Liver (tissue), 3 donors: ENCODE data around the gene PSMD12.

ENCODE experiments used
- ATF3 ChIP-seq: IDR thresholded peaks from 2 replicates; pipeline ENCODE4 v1.6.1; 2016; ENCODE audit warnings: antibody characterized with exemption
- EGR1 ChIP-seq, 2 donors: IDR thresholded peaks; 2 replicates each; pipeline ENCODE4 v1.6.1; 2016 to 2018; ENCODE audit warnings: antibody characterized with exemption in 2 of 2, low read depth in 2 of 2
- HNF4A ChIP-seq, 2 donors: conservative IDR thresholded peaks; 2 replicates each; pipeline ENCODE4 v1.6.1; 2016; ENCODE audit warnings: antibody characterized with exemption in 2 of 2, mild to moderate bottlenecking in 2 of 2
- TF ChIP-seq, protein P1 (sequence below): fragments of 150-350 bp; IDR thresholded peaks from 2 replicates; pipeline ENCODE4 v1.5.1; 2017; ENCODE audit warnings: improper control_type of control experiment, low read depth, low read length; ENCODE audit not compliant: missing input control
- TF ChIP-seq, protein P2 (sequence below): IDR thresholded peaks from 2 replicates; pipeline ENCODE4 v1.6.1; 2016; ENCODE audit warnings: antibody characterized with exemption, mild to moderate bottlenecking
- TF ChIP-seq, protein P3 (sequence below): IDR thresholded peaks from 2 replicates; pipeline ENCODE4 v1.6.1; 2016; ENCODE audit warnings: antibody characterized with exemption
- donor health status: healthy.
- donor health status: healthy.

DNA sequence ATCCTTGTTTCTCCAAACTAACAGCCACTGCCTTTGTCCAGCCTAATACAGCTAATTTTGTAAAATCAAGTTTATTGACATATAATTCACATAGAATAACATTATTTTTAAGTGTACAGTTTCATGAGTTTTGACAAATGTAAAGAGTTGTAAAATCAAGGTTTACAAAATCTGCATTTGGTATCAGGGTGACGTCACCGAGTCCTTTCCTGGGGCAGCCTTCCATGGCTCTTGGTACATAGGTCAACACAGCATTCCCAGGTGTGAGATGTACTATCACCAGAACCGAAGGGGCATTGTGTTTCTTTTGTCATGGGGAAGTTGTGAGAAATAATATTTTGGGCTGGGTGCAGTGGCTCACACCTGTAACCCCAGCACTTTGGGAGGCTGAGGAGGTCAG is 42.9 kb downstream of the PSMD12 start:
- TF ChIP-seq, protein P1, sequence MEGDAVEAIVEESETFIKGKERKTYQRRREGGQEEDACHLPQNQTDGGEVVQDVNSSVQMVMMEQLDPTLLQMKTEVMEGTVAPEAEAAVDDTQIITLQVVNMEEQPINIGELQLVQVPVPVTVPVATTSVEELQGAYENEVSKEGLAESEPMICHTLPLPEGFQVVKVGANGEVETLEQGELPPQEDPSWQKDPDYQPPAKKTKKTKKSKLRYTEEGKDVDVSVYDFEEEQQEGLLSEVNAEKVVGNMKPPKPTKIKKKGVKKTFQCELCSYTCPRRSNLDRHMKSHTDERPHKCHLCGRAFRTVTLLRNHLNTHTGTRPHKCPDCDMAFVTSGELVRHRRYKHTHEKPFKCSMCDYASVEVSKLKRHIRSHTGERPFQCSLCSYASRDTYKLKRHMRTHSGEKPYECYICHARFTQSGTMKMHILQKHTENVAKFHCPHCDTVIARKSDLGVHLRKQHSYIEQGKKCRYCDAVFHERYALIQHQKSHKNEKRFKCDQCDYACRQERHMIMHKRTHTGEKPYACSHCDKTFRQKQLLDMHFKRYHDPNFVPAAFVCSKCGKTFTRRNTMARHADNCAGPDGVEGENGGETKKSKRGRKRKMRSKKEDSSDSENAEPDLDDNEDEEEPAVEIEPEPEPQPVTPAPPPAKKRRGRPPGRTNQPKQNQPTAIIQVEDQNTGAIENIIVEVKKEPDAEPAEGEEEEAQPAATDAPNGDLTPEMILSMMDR = no peak
- TF ChIP-seq, protein P2, sequence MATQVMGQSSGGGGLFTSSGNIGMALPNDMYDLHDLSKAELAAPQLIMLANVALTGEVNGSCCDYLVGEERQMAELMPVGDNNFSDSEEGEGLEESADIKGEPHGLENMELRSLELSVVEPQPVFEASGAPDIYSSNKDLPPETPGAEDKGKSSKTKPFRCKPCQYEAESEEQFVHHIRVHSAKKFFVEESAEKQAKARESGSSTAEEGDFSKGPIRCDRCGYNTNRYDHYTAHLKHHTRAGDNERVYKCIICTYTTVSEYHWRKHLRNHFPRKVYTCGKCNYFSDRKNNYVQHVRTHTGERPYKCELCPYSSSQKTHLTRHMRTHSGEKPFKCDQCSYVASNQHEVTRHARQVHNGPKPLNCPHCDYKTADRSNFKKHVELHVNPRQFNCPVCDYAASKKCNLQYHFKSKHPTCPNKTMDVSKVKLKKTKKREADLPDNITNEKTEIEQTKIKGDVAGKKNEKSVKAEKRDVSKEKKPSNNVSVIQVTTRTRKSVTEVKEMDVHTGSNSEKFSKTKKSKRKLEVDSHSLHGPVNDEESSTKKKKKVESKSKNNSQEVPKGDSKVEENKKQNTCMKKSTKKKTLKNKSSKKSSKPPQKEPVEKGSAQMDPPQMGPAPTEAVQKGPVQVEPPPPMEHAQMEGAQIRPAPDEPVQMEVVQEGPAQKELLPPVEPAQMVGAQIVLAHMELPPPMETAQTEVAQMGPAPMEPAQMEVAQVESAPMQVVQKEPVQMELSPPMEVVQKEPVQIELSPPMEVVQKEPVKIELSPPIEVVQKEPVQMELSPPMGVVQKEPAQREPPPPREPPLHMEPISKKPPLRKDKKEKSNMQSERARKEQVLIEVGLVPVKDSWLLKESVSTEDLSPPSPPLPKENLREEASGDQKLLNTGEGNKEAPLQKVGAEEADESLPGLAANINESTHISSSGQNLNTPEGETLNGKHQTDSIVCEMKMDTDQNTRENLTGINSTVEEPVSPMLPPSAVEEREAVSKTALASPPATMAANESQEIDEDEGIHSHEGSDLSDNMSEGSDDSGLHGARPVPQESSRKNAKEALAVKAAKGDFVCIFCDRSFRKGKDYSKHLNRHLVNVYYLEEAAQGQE = no peak
- no peak for TF ChIP-seq EGR1 (IDR thresholded peaks at IDR 0.05; ENCODE audit: low read depth in 2 of 2)
- no peak for TF ChIP-seq HNF4A (conservative IDR thresholded peaks at IDR 0.05)
- no peak for TF ChIP-seq ATF3
- TF ChIP-seq, protein P3, sequence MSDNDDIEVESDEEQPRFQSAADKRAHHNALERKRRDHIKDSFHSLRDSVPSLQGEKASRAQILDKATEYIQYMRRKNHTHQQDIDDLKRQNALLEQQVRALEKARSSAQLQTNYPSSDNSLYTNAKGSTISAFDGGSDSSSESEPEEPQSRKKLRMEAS = no peak
